Ectodermal cell (in vitro differentiated cells): ENCODE data around the gene TSPAN17.

Experiments used
- H3K27ac ChIP-seq: 2 replicates; pipeline ENCODE4 v1.7.0; 2013; ENCODE audit warnings: mild to moderate bottlenecking, low read depth, low read length; ENCODE audit not compliant: insufficient read depth, poor library complexity, severe bottlenecking
- H3K27me3 ChIP-seq: 2 replicates; pipeline ENCODE4 v1.7.0; 2013; ENCODE audit warnings: mild to moderate bottlenecking, low read length; ENCODE audit not compliant: insufficient read depth, control insufficient read depth, poor library complexity, severe bottlenecking
- H3K36me3 ChIP-seq: one replicate; pipeline ENCODE4 v1.7.0; 2013; ENCODE audit warnings: low read length; ENCODE audit not compliant: control insufficient read depth, insufficient read depth
- H3K4me1 ChIP-seq: one replicate; pipeline ENCODE4 v1.7.0; 2013; ENCODE audit warnings: low read length; ENCODE audit not compliant: control insufficient read depth, insufficient read depth
- H3K4me3 ChIP-seq: 2 replicates; pipeline ENCODE4 v1.7.0; 2013; ENCODE audit warnings: low read depth, low read length, control low read depth; ENCODE audit not compliant: insufficient read depth
- H3K9me3 ChIP-seq: 2 replicates; pipeline ENCODE4 v1.7.0; 2013; ENCODE audit warnings: mild to moderate bottlenecking, low read length, moderate library complexity; ENCODE audit not compliant: control insufficient read depth
- WGBS, 2 experiments: methylation state at CpG; one replicate each; pipeline ENCODE4 v1.1.7; 2013; ENCODE audit warnings: missing lambda C conversion rate in 2 of 2; 5-methylcytosine and 5-hydroxymethylcytosine counted together

TSPAN17 gene

DNA sequence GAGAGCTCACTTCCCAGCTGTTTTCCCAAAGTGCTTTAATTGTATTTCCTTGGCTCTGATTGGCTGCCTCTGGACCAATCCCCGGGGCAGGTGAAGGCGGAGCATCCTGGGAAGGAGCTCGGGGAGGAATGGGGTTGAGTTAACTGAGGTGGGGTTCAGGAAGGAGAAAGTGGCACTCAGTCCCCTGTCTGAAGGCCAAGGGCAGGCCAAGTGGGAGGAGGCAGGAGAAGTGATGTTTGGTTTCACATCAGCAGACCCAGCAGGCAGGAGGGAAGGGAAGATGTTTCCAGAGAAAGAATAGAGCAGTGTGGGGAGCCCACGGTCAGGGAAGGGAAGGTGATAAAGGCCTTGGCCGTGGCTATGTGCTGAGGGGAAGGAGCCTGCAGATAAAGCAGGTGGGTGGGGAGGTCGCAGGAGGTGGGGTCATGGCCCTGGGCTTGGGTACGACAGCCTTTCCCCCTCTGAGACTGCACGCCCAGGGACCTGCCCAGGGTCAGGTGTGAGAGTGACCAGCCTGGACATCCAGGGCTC lies 3.1 kb downstream of the TSPAN17 start:
- Histone ChIP-seq H3K27me3 (peaks cover 3% of the 10 kb centered on the region), H3K27ac (no peak overlapping the region), H3K36me3 (no peaks in the 10 kb centered on the region), H3K4me1 (peaks cover 15% of the 10 kb centered on the region), H3K9me3 (no peaks in the 10 kb centered on the region), H3K4me3 (no peak overlapping the region)
- WGBS, 2 experiments, result 79 to 82% methylated on average over 8 of the region's 8 CpGs

DNA sequence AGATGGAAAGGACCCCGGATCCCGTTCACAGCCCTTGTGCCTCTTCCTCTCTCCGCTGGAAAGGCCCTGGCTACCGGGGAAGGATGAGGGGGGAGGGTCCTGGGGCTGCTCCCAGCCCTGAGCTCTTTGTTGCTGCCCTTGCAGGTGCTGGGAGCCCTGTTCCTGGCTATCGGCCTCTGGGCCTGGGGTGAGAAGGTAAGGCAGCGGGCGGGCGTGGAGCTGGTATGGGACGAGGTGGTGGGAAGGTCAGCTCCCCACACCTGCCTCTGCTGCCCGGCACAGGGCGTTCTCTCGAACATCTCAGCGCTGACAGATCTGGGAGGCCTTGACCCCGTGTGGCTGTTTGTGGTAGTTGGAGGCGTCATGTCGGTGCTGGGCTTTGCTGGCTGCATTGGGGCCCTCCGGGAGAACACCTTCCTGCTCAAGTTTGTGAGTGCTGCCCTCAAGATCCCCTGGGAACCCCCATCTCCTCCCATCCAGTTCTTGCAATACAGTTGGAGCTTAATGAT lies 4.2 kb downstream of the TSPAN17 start:
- 91% methylated on average over 17 of the region's 17 CpGs for WGBS, 2 experiments
- H3K9me3 ChIP-seq, result no peaks in the 10 kb centered on the region
- H3K36me3 ChIP-seq, result no peaks in the 10 kb centered on the region
- peaks cover 3% of the 10 kb centered on the region for H3K27me3 ChIP-seq
- H3K4me1 ChIP-seq, result peaks cover 15% of the 10 kb centered on the region
- no peak overlapping the region for H3K4me3 ChIP-seq
- H3K27ac ChIP-seq, result no peak overlapping the region

GRCh38 chr5:176652136-176652535 lies 4.9 kb downstream of the TSPAN17 start:
- WGBS, 2 experiments, result 79 to 82% methylated on average over 8 of the region's 8 CpGs
- Histone ChIP-seq H3K36me3 (no peaks in the 10 kb centered on the region), H3K9me3 (no peaks in the 10 kb centered on the region), H3K27ac (no peak overlapping the region), H3K27me3 (peaks cover 3% of the 10 kb centered on the region), H3K4me3 (no peak overlapping the region), H3K4me1 (peaks cover 15% of the 10 kb centered on the region)

GRCh38 chr5:176653401-176654385 lies 6.4 kb downstream of the TSPAN17 start:
- H3K4me3 ChIP-seq, result no peak overlapping the region
- no peaks in the 10 kb centered on the region for H3K27me3 ChIP-seq
- H3K9me3 ChIP-seq, result no peaks in the 10 kb centered on the region
- H3K4me1 ChIP-seq, result peaks cover 8% of the 10 kb centered on the region
- no peak overlapping the region for H3K27ac ChIP-seq
- 91 to 93% methylated on average over 18 of the region's 18 CpGs for WGBS, 2 experiments
- H3K36me3 ChIP-seq, result no peaks in the 10 kb centered on the region

DNA sequence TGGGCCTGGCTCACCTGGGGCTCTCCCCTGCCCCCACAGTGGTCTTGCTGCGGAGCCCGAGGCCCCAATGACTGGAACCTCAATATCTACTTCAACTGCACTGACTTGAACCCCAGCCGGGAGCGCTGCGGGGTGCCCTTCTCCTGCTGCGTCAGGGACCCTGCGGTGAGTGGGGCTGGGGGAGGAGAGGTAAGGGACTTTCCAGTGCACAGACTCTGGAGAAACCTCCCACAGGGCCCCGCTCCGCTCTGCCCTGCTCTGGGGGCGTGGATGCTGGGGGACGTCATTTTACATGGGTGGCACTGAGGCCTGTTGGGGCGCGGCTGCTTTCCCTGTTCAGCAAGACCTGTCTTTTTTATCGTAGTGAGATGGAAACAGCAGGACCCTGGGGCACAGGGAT lies 7.6 kb downstream of the TSPAN17 start:
- H3K4me1 ChIP-seq, result peaks cover 8% of the 10 kb centered on the region
- H3K27ac ChIP-seq, result no peak overlapping the region

DNA sequence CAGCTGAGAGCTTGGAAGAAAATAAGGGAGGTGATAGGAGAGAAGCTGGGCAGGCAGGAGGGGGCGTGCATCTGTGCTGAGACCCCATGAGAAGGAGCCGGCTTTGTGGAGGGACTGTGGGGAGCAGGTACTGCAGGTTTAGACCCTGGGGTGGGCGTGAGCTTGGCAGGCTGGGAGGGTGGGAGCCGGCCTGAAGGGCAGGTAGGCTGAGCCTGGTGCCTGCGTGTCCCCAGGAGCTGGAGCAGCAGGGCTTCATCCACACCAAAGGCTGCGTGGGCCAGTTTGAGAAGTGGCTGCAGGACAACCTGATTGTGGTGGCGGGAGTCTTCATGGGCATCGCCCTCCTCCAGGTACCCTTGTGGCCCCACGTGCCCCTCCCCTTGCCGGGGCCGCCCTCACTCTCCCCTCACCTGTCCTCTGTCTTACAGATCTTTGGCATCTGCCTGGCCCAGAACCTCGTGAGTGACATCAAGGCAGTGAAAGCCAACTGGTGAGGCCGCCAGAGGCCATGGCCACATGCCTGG lies 9.2 kb downstream of the TSPAN17 start:
- Histone ChIP-seq H3K27ac (no peak overlapping the region), H3K9me3 (no peaks in the 10 kb centered on the region), H3K36me3 (no peaks in the 10 kb centered on the region), H3K4me3 (no peak overlapping the region), H3K27me3 (no peaks in the 10 kb centered on the region), H3K4me1 (peaks cover under 1% of the 10 kb centered on the region)
- WGBS, 2 experiments, result 91 to 92% methylated on average over 13 of the region's 13 CpGs

More for the DNA sequence above, 7.6 kb downstream of the TSPAN17 start:
- 87 to 89% methylated on average over 14 of the region's 14 CpGs for WGBS, 2 experiments
- Histone ChIP-seq H3K4me3 (no peak overlapping the region), H3K27me3 (no peaks in the 10 kb centered on the region), H3K36me3 (no peaks in the 10 kb centered on the region), H3K9me3 (no peaks in the 10 kb centered on the region)

GRCh38 chr5:176658007-176658599 lies 10.8 kb downstream of the TSPAN17 start:
- Histone ChIP-seq H3K9me3 (no peaks in the 10 kb centered on the region), H3K27ac (no peak overlapping the region), H3K4me1 (no peaks in the 10 kb centered on the region), H3K36me3 (no peaks in the 10 kb centered on the region), H3K27me3 (no peaks in the 10 kb centered on the region), H3K4me3 (no peak overlapping the region)
- 63 to 68% methylated on average over 14 of the region's 14 CpGs for WGBS, 2 experiments

DNA sequence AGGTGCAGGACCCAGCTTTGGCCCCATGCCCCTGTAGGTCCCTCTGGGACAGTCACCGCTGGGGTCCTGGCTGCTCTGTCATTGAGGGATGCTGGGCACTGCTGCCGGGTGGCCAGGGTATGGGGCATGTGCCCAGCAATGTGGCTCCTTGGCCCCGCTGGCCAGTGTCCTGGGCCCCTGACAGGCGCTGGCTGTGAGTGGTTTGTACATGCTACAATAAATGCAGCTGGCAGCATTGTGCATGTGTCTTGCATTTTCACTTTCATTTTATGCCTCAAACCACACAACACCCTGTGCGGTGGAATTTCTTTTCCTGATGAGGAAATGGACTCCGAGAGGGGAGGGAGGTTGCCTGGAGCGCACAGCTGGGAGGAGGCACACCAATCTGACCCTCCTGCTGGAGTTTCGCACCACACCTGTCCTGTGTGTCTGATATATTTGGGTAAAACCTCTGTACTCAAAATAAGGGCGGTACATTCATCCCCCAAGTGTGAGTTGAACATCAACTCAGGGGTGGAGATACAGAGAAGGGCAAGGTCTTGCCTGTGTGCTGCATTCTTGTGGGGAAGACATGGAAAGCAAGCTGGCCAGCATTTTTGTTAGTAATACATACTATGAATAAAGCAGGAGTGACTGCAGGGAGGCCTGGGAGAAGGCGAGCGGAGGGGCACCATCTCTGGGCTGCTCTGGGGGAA lies 11.7 kb downstream of the TSPAN17 start:
- no peaks in the 10 kb centered on the region for H3K36me3 ChIP-seq
- H3K27me3 ChIP-seq, result no peaks in the 10 kb centered on the region
- no peaks in the 10 kb centered on the region for H3K9me3 ChIP-seq
- 86 to 89% methylated on average over 11 of the region's 11 CpGs for WGBS, 2 experiments
- no peak overlapping the region for H3K27ac ChIP-seq
- H3K4me3 ChIP-seq, result no peak overlapping the region
- H3K4me1 ChIP-seq, result no peaks in the 10 kb centered on the region

DNA sequence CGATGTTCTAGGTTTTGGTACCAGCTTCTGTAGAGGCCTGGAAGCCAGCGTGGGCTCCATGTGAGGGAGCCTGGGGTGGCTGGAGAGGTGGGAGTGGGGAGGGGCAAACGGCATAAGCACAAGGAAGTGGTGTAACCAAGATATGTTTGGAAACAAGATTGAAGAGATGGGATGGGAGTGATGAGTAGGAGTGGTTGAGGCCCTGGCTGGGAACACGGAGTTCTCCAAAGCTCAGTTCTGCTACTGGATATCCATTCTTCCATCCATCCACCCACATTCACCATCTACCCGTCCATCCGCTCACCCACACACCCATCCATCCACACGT lies 12.2 kb downstream of the TSPAN17 start:
- Histone ChIP-seq H3K36me3 (no peaks in the 10 kb centered on the region), H3K9me3 (no peaks in the 10 kb centered on the region), H3K27ac (no peak overlapping the region), H3K4me3 (no peak overlapping the region), H3K4me1 (peaks cover 5% of the 10 kb centered on the region), H3K27me3 (no peaks in the 10 kb centered on the region)
- WGBS, 2 experiments, result 82 to 88% methylated on average over 7 of the region's 7 CpGs
